Mesenchymal stem cell (in vitro differentiated cells and primary cell): Measurements from ENCODE around the gene LYPLA2.

ENCODE experiments used
- DNase-seq: peaks from one replicate; pipeline ENCODE4 v3.0.0-alpha.2; 2013
- H2AFZ ChIP-seq: one replicate; pipeline ENCODE4 v1.6.1; 2013; ENCODE audit warnings: low read depth, mild to moderate bottlenecking, control low read depth, inconsistent platforms, low read length, moderate library complexity
- H2AK5ac ChIP-seq: 2 replicates; pipeline ENCODE4 v1.6.1; 2013; ENCODE audit warnings: low read length, moderate library complexity, mild to moderate bottlenecking, inconsistent platforms; ENCODE audit not compliant: severe bottlenecking
- H2BK120ac ChIP-seq: one replicate; pipeline ENCODE4 v1.6.1; 2013; ENCODE audit warnings: low read depth, mild to moderate bottlenecking, inconsistent platforms, low read length, moderate library complexity
- H2BK12ac ChIP-seq, 2 experiments: one replicate each; pipeline ENCODE4 v1.6.1; 2013; ENCODE audit warnings: inconsistent platforms in 2 of 2, low read length in 2 of 2, mild to moderate bottlenecking in 2 of 2, moderate library complexity in 2 of 2, control low read depth in 1 of 2
- H2BK15ac ChIP-seq: one replicate; pipeline ENCODE4 v1.6.1; 2013; ENCODE audit warnings: mild to moderate bottlenecking, low read depth, inconsistent platforms; ENCODE audit not compliant: poor library complexity, severe bottlenecking
- H2BK5ac ChIP-seq: 2 replicates; pipeline ENCODE4 v1.6.1; 2013; ENCODE audit warnings: low read depth, mild to moderate bottlenecking, low read length, control low read depth, inconsistent platforms; ENCODE audit not compliant: poor library complexity, severe bottlenecking
- H3K14ac ChIP-seq, 2 experiments: one replicate each; pipeline ENCODE4 v1.6.1; 2013; ENCODE audit warnings: inconsistent platforms in 2 of 2, low read length in 2 of 2, control low read depth in 1 of 2, mild to moderate bottlenecking in 1 of 2, moderate library complexity in 1 of 2
- H3K18ac ChIP-seq, 2 experiments: one replicate each; pipeline ENCODE4 v1.6.1; 2013; ENCODE audit warnings: inconsistent platforms in 2 of 2, low read length in 2 of 2, control low read depth in 1 of 2, low read depth in 1 of 2, mild to moderate bottlenecking in 1 of 2
- H3K23ac ChIP-seq, 2 experiments: one replicate each; pipeline ENCODE4 v1.6.1; 2013; ENCODE audit warnings: inconsistent platforms in 2 of 2, low read length in 2 of 2, mild to moderate bottlenecking in 2 of 2, moderate library complexity in 2 of 2, control low read depth in 1 of 2
- H3K27ac ChIP-seq: 2 replicates; pipeline ENCODE4 v1.5.1; 2013; ENCODE audit warnings: mild to moderate bottlenecking, moderate library complexity, low read length, control low read depth, inconsistent platforms; ENCODE audit not compliant: poor library complexity, severe bottlenecking
- H3K27me3 ChIP-seq, 2 experiments: 2 replicates each; pipeline versions ENCODE4 v1.6.1 to v1.7.0; 2013; ENCODE audit warnings: low read length in 2 of 2, mild to moderate bottlenecking in 2 of 2, moderate library complexity in 2 of 2, control low read depth in 1 of 2, inconsistent platforms in 1 of 2; ENCODE audit not compliant: control insufficient read depth in 1 of 2, insufficient read depth in 1 of 2
- H3K36me3 ChIP-seq, 2 experiments: 2 replicates each; pipeline versions ENCODE4 v1.6.1 to v1.7.0; 2013; ENCODE audit warnings: low read length in 2 of 2, control low read depth in 1 of 2, inconsistent platforms in 1 of 2, low read depth in 1 of 2, mild to moderate bottlenecking in 1 of 2; ENCODE audit not compliant: insufficient read depth in 2 of 2, control insufficient read depth in 1 of 2
- H3K4ac ChIP-seq, 2 experiments: one replicate each; pipeline ENCODE4 v1.6.1; 2013; ENCODE audit warnings: inconsistent platforms in 2 of 2, low read length in 2 of 2, mild to moderate bottlenecking in 2 of 2, moderate library complexity in 2 of 2, control low read depth in 1 of 2, low read depth in 1 of 2
- H3K4me1 ChIP-seq: 2 replicates; pipeline ENCODE4 v1.6.1; 2013; ENCODE audit warnings: low read depth, low read length, control low read depth; ENCODE audit not compliant: control insufficient read depth, insufficient read depth
- H3K4me2 ChIP-seq: 2 replicates; pipeline ENCODE4 v1.6.1; 2013; ENCODE audit warnings: low read length, mild to moderate bottlenecking, inconsistent platforms; ENCODE audit not compliant: poor library complexity, severe bottlenecking
- H3K4me3 ChIP-seq, 2 experiments: 2 replicates each; pipeline versions ENCODE4 v1.5.1 to v1.7.0; 2013; ENCODE audit warnings: low read length in 2 of 2, mild to moderate bottlenecking in 2 of 2, control low read depth in 1 of 2, low read depth in 1 of 2; ENCODE audit not compliant: insufficient read depth in 1 of 2
- H3K79me1 ChIP-seq: replicated peaks from 2 replicates; pipeline ENCODE4 v1.6.1; 2013; ENCODE audit warnings: mild to moderate bottlenecking, control low read depth, low read length, inconsistent platforms; ENCODE audit not compliant: poor library complexity, severe bottlenecking
- H3K9ac ChIP-seq: 2 replicates; pipeline ENCODE4 v1.7.0; 2013; ENCODE audit warnings: mild to moderate bottlenecking, low read length, moderate library complexity
- H3K9me3 ChIP-seq: 2 replicates; pipeline ENCODE4 v1.7.0; 2013; ENCODE audit warnings: mild to moderate bottlenecking, low read length; ENCODE audit not compliant: control insufficient read depth
- H4K8ac ChIP-seq: one replicate; pipeline ENCODE4 v1.6.1; 2013; ENCODE audit warnings: inconsistent platforms, mild to moderate bottlenecking, low read length, moderate library complexity
- H4K91ac ChIP-seq: one replicate; pipeline ENCODE4 v1.6.1; 2013; ENCODE audit warnings: mild to moderate bottlenecking, low read length, inconsistent platforms
- WGBS: methylation state at CpG from one replicate; pipeline ENCODE4 v1.1.7; 2013; ENCODE audit warnings: mixed read lengths; 5-methylcytosine and 5-hydroxymethylcytosine counted together

LYPLA2 gene

GRCh38 chr1:23743287-23744152 lies 47.4 kb upstream of the LYPLA2 start, which contains the start of gene ELOA:
Gene ELOA (plus strand): TSS chr1:23743471. CDS start chr1:23743504, 33 bp downstream.
- H3K9ac ChIP-seq: peak within 1 kb of the TSS; percentile 91
- no peak within 1 kb of the TSS for H2AK5ac ChIP-seq
- peak within 1 kb of the TSS; percentile 95 to 98 for H3K4ac ChIP-seq
- H3K4me3 ChIP-seq: peak within 1 kb of the TSS; percentile 84 to 98
- H2BK5ac ChIP-seq: peak within 1 kb of the TSS; percentile 24
- peak within 1 kb of the TSS in 1 of 2 experiments; percentile 94 for H3K14ac ChIP-seq
- peak; percentile 70 for DNase-seq
- WGBS: under 1% methylated on average over 77 of the region's 119 CpGs
- peak within 1 kb of the TSS; percentile 96 for H4K91ac ChIP-seq
- H3K4me1 ChIP-seq: no peaks in the 10 kb centered on the region
- peak within 1 kb of the TSS; percentile 78 for H3K4me2 ChIP-seq
- H2BK15ac ChIP-seq: peak within 1 kb of the TSS; percentile 89
- H3K27ac ChIP-seq: peak within 1 kb of the TSS; percentile 50
- peak within 1 kb of the TSS; percentile 92 for H2BK120ac ChIP-seq
- peak within 1 kb of the TSS; percentile 91 for H4K8ac ChIP-seq
- H2BK12ac ChIP-seq: peak within 1 kb of the TSS in 1 of 2 experiments; percentile 42
- H3K18ac ChIP-seq: peak within 1 kb of the TSS; percentile 93 to 99
- H3K23ac ChIP-seq: peak within 1 kb of the TSS; percentile 79 to 96
- H3K27me3 ChIP-seq: no peaks in the 10 kb centered on the region
- peaks cover 9 to 12% of the 10 kb centered on the region in 2 experiments for H3K36me3 ChIP-seq
- no peaks in the 10 kb centered on the region for H3K9me3 ChIP-seq
- H3K79me1 ChIP-seq: peaks cover 6% of the 10 kb centered on the region
- peak within 1 kb of the TSS; percentile 79 for H2AFZ ChIP-seq

GRCh38 chr1:23745515-23745914 lies 45.4 kb upstream of the LYPLA2 start:
- WGBS: 100% methylated on average over 1 of the region's 1 CpG

GRCh38 chr1:23748016-23748415 lies 42.9 kb upstream of the LYPLA2 start:
- Histone ChIP-seq H3K23ac (no peak overlapping the region), H2BK12ac (no peak overlapping the region), H3K14ac (no peak overlapping the region)

More at GRCh38 chr1:23745515-23745914, 45.4 kb upstream of the LYPLA2 start:
- Histone ChIP-seq H3K4me3 (peak overlapping the region in 1 of 2 experiments; percentile 84), H3K14ac (no peak overlapping the region), H4K8ac (no peak overlapping the region), H3K4me2 (no peak overlapping the region), H2BK120ac (no peak overlapping the region), H3K27me3 (no peaks in the 10 kb centered on the region), H2AK5ac (no peak overlapping the region), H3K27ac (no peak overlapping the region), H2BK5ac (no peak overlapping the region), H3K4ac (no peak overlapping the region), H3K79me1 (peaks cover 5% of the 10 kb centered on the region), H3K23ac (no peak overlapping the region), H4K91ac (no peak overlapping the region), H2BK12ac (no peak overlapping the region), H3K9me3 (no peaks in the 10 kb centered on the region), H3K36me3 (peaks cover 9 to 24% of the 10 kb centered on the region in 2 experiments), H3K4me1 (no peaks in the 10 kb centered on the region), H3K18ac (no peak overlapping the region), H3K9ac (peak overlapping the region; percentile 91), H2BK15ac (no peak overlapping the region), H2AFZ (no peak overlapping the region)
- peak; percentile 66 for DNase-seq

GRCh38 chr1:23751050-23751814 lies 39.7 kb upstream of the LYPLA2 start:
- H3K23ac ChIP-seq: no peak overlapping the region
- H3K4me1 ChIP-seq: peaks cover 8% of the 10 kb centered on the region
- peaks cover 50 to 78% of the 10 kb centered on the region in 2 experiments for H3K36me3 ChIP-seq
- H3K27ac ChIP-seq: no peak overlapping the region
- peak overlapping the region in 1 of 2 experiments; percentile 21 for H3K4ac ChIP-seq
- no peak overlapping the region for H2BK12ac ChIP-seq
- 70% methylated on average over 11 of the region's 11 CpGs for WGBS
- H2AFZ ChIP-seq: no peak overlapping the region
- no peak overlapping the region for H3K4me2 ChIP-seq
- no peak overlapping the region for H4K8ac ChIP-seq
- no peaks in the 10 kb centered on the region for H3K27me3 ChIP-seq
- no peak overlapping the region for H2BK15ac ChIP-seq
- no peak overlapping the region for H3K4me3 ChIP-seq
- no peak overlapping the region for H2BK120ac ChIP-seq
- no peak overlapping the region for H3K18ac ChIP-seq
- peak; percentile 74 for DNase-seq
- peak overlapping the region; percentile 18 for H2AK5ac ChIP-seq
- peaks cover 29% of the 10 kb centered on the region for H3K79me1 ChIP-seq
- peak overlapping the region; percentile 0 for H3K9ac ChIP-seq
- no peak overlapping the region for H3K14ac ChIP-seq
- no peak overlapping the region for H2BK5ac ChIP-seq
- no peak overlapping the region for H4K91ac ChIP-seq
- H3K9me3 ChIP-seq: no peaks in the 10 kb centered on the region

More at GRCh38 chr1:23748016-23748415, 42.9 kb upstream of the LYPLA2 start:
- peaks cover 2% of the 10 kb centered on the region for H3K4me1 ChIP-seq
- H2AK5ac ChIP-seq: no peak overlapping the region
- H3K9me3 ChIP-seq: no peaks in the 10 kb centered on the region
- DNase-seq: no peak
- H4K91ac ChIP-seq: no peak overlapping the region
- peaks cover 33 to 49% of the 10 kb centered on the region in 2 experiments for H3K36me3 ChIP-seq
- H2AFZ ChIP-seq: no peak overlapping the region
- H3K4ac ChIP-seq: no peak overlapping the region
- H3K4me2 ChIP-seq: no peak overlapping the region
- no peak overlapping the region for H4K8ac ChIP-seq
- H2BK120ac ChIP-seq: no peak overlapping the region
- peaks cover 21% of the 10 kb centered on the region for H3K79me1 ChIP-seq
- no peak overlapping the region for H3K4me3 ChIP-seq
- WGBS: 90% methylated on average over 3 of the region's 3 CpGs
- no peak overlapping the region for H2BK5ac ChIP-seq
- no peak overlapping the region for H3K27ac ChIP-seq
- no peak overlapping the region for H3K18ac ChIP-seq
- no peak overlapping the region for H3K9ac ChIP-seq
- H3K27me3 ChIP-seq: no peaks in the 10 kb centered on the region
- no peak overlapping the region for H2BK15ac ChIP-seq
